A549 (cell line): ENCODE measurements around the gene TMEM61. TPM values are rescaled to one million over a fixed set of nuclear protein-coding genes. Genes with fewer than 3 reads are reported as not detected.
A peak's percentile ranks its signal among the peaks of the same experiment; 100 is the strongest.

Experiments used
- ATAC-seq, 2 experiments: fragments of 200-7000 bp in 1 of 2; fragments of >200 bp in 1 of 2; cut with Nextera tagmentation in 1 of 2; cut with Tn5 transposase in 1 of 2; 3 replicates each; pipeline versions ENCODE4 v1.8.0 to v1.9.1; 2018 to 2020; ENCODE audit warnings: mild to moderate bottlenecking in 1 of 2, moderate library complexity in 1 of 2
- CTCF ChIA-PET: fragments of 300-600 bp; sonication (Branson Sonifier 250); formaldehyde crosslinking; extraction: SDS; loops from one replicate; lab custom pipeline; 2021; ENCODE audit warnings: antibody characterized with exemption, inconsistent platforms; lab: Yijun Ruan, JAX
- POLR2A ChIA-PET: fragments of 350-600 bp; formaldehyde crosslinking; extraction: SDS; loops from one replicate; lab custom pipeline; 2021; ENCODE audit warnings: antibody characterized with exemption, inconsistent platforms; lab: Yijun Ruan, JAX
- DNase-seq, 2 experiments: peaks; one replicate each; pipeline versions ENCODE4 v3.0.0 to v3.0.0-alpha.2; 2011 to 2016; ENCODE audit warnings: low read depth in 1 of 2, low spot score in 1 of 2
- FAIRE-seq: peaks from 2 replicates; lab custom pipeline; 2011; peaks lifted over from hg19 to GRCh38; lab: Jason Lieb, UNC
- H3K27ac ChIP-seq, 2 experiments: fragments of >200 bp; sonication (Bioruptor Twin); formaldehyde crosslinking; 3 replicates each; pipeline ENCODE4 v1.5.1; 2016 to 2017
- H3K4me1 ChIP-seq: fragments of >200 bp; sonication (Bioruptor Twin); formaldehyde crosslinking; 3 replicates; pipeline ENCODE4 v1.6.1; 2016
- H3K4me2 ChIP-seq: fragments of >200 bp; sonication (Bioruptor Twin); formaldehyde crosslinking; 3 replicates; pipeline ENCODE4 v1.6.1; 2016
- H3K4me3 ChIP-seq: fragments of >200 bp; sonication (Bioruptor Twin); formaldehyde crosslinking; 3 replicates; pipeline ENCODE4 v1.5.1; 2016
- H3K9me3 ChIP-seq: fragments of >200 bp; sonication (Bioruptor Twin); formaldehyde crosslinking; 3 replicates; pipeline ENCODE4 v1.6.1; 2016
- CBX2 ChIP-seq: fragments of 200-600 bp; sonication (generic); IDR thresholded peaks from 2 replicates; pipeline ENCODE4 v1.6.1; 2016; ENCODE audit warnings: low read depth, mild to moderate bottlenecking, borderline replicate concordance
- CBX8 ChIP-seq: fragments of 200-600 bp; sonication (generic); IDR thresholded peaks from 2 replicates; pipeline ENCODE4 v1.6.1; 2016
- CEBPB ChIP-seq, 2 experiments: fragments of >200 bp in 1 of 2; sonication (Bioruptor Twin) in 1 of 2; formaldehyde crosslinking in 1 of 2; IDR thresholded peaks; 2 replicates each; pipeline ENCODE4 v1.6.1; 2012 to 2016
- EHMT2 ChIP-seq: fragments of 200-600 bp; sonication (generic); IDR thresholded peaks from 2 replicates; pipeline ENCODE4 v1.6.1; 2016; ENCODE audit warnings: antibody characterized with exemption, low read depth, mild to moderate bottlenecking, moderate library complexity
- ESRRA ChIP-seq: fragments of 150-350 bp; IDR thresholded peaks from 2 replicates; pipeline ENCODE4 v1.6.1; 2014; ENCODE audit warnings: mild to moderate bottlenecking, low read length, borderline replicate concordance
- FOXS1 ChIP-seq: fragments of 250-450 bp; sonication (Bioruptor Pico); IDR thresholded peaks from 2 replicates; pipeline ENCODE4 v1.5.0; 2020; ENCODE audit warnings: mild to moderate bottlenecking, moderate library complexity
- HDAC2 ChIP-seq: fragments of 200-600 bp; sonication (generic); IDR thresholded peaks from 2 replicates; pipeline ENCODE4 v1.6.1; 2016
- MAFK ChIP-seq: fragments of 450-650 bp; IDR thresholded peaks from 2 replicates; pipeline ENCODE4 v1.6.1; 2014; ENCODE audit not compliant: partially characterized antibody
- MYC ChIP-seq: IDR thresholded peaks from 2 replicates; pipeline ENCODE4 v1.6.1; 2012; ENCODE audit warnings: mild to moderate bottlenecking, inconsistent platforms, low read length, improper control_type of control experiment, borderline replicate concordance
- PHF8 ChIP-seq: fragments of 200-600 bp; sonication (generic); IDR thresholded peaks from 2 replicates; pipeline ENCODE4 v1.6.1; 2016; ENCODE audit warnings: low read depth, mild to moderate bottlenecking, antibody characterized with exemption, moderate library complexity, borderline replicate concordance
- POLR2A ChIP-seq: IDR thresholded peaks from 2 replicates; pipeline ENCODE4 v1.6.1; 2012; ENCODE audit warnings: mild to moderate bottlenecking, low read length
- RCOR1 ChIP-seq: fragments of 150-350 bp; IDR thresholded peaks from 2 replicates; pipeline ENCODE4 v1.6.1; 2014; ENCODE audit warnings: antibody characterized with exemption, low read length, low read depth
- RFX5 ChIP-seq: fragments of 450-650 bp; IDR thresholded peaks from 2 replicates; pipeline ENCODE4 v1.7.1; 2014; ENCODE audit warnings: antibody characterized with exemption, mild to moderate bottlenecking, moderate library complexity
- SMC3 ChIP-seq: fragments of >200 bp; sonication (Bioruptor Twin); formaldehyde crosslinking; IDR thresholded peaks from 3 replicates; pipeline ENCODE4 v1.6.1; 2018; ENCODE audit warnings: inconsistent platforms
- TFCP2L1 ChIP-seq: fragments of 250-450 bp; sonication (Bioruptor Pico); IDR thresholded peaks from 2 replicates; pipeline ENCODE4 v1.5.0; 2021; ENCODE audit warnings: mild to moderate bottlenecking
- TP53 ChIP-seq: fragments of 250-450 bp; sonication (Bioruptor Pico); IDR thresholded peaks from 2 replicates; pipeline ENCODE4 v1.5.0; 2021; ENCODE audit warnings: mild to moderate bottlenecking, moderate library complexity
- ZC3H11A ChIP-seq: fragments of 450-650 bp; IDR thresholded peaks from 2 replicates; pipeline ENCODE4 v1.6.1; 2014; ENCODE audit warnings: antibody characterized with exemption, mild to moderate bottlenecking
- WGBS: methylation state at CpG from one replicate; pipeline ENCODE4 v1.1.6; 2017; ENCODE audit errors: missing lambda C conversion rate; 5-methylcytosine and 5-hydroxymethylcytosine counted together
- polyA plus RNA-seq, 4 experiments: library from polyadenylated mRNA; depleted of rRNA in 3 of 4; stranded (reverse); fragments of >200 nt; fragmentation: RNase III in 1 of 4; extraction: RNeasy Plus Mini Kit Qiagen cat#74134 plus additional on column Dnase treatment in 1 of 4; gene quantifications; 2 replicates in 3 of 4; 3 replicates in 1 of 4; pipeline ENCODE4 v1.2.3, GENCODE V29; 2011 to 2017
- TF ChIP-seq, protein P1 (sequence below): fragments of 200-600 bp; sonication (generic); IDR thresholded peaks from 2 replicates; pipeline ENCODE4 v1.6.1; 2016; ENCODE audit warnings: antibody characterized with exemption, mild to moderate bottlenecking, moderate library complexity
- TF ChIP-seq, protein P2 (sequence below): fragments of 450-650 bp; IDR thresholded peaks from 2 replicates; pipeline ENCODE4 v1.6.1; 2014; ENCODE audit warnings: antibody characterized with exemption
- TF ChIP-seq, protein P3 (sequence below): fragments of 250-450 bp; sonication (Bioruptor Pico); IDR thresholded peaks from 2 replicates; pipeline ENCODE4 v1.5.0; 2020; ENCODE audit warnings: low read depth, mild to moderate bottlenecking, moderate library complexity
- TF ChIP-seq, protein P4 (sequence below): fragments of >200 bp; sonication (Bioruptor Twin); formaldehyde crosslinking; IDR thresholded peaks from 2 replicates; pipeline ENCODE4 v1.6.1; 2016
- TF ChIP-seq, protein P5 (sequence below): IDR thresholded peaks from 2 replicates; pipeline ENCODE4 v1.6.1; 2012
- TF ChIP-seq, protein P6 (sequence below): fragments of >200 bp; sonication (Bioruptor Twin); formaldehyde crosslinking; IDR thresholded peaks from 3 replicates; pipeline ENCODE4 v1.6.1; 2016
- TF ChIP-seq, protein P7 (sequence below): fragments of >200 bp; sonication (Bioruptor Twin); formaldehyde crosslinking; IDR thresholded peaks from 3 replicates; pipeline ENCODE4 v1.5.1; 2016
- TF ChIP-seq, protein P8 (sequence below): IDR thresholded peaks from 2 replicates; pipeline ENCODE4 v1.6.1; 2012; ENCODE audit warnings: low read depth, borderline replicate concordance

Gene TMEM61
- polyA plus RNA-seq, 2 of the 4 experiments (the other 2 are of a cell fraction) = 0.06 to 0.10 TPM

DNA sequence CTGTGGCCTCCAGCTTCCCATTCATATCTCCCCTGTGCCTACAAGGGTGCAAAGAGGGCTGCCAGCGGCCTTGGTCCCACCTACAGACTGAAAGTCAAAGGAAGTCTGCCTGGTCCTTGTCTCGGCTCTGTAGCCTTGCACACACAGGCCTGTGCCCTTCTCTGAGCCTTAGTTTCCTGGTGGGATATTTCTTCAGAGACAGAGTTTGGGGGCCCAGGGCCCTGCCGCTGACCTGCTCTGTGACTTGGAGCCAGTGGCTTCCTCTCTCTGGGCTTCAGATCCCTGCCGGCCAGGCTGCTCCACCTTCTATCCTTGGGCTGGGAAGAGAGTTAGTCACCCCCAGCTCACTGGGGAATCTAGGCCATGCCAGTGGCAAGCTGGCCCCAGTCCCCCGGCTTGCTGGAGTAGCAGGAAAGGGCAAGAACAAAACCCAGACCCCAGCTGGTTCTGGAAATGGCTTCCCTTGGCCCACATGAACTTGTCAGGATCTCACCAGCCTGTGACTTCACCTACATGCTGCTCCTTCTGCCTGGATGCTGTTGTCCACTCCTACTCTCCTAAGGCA lies 1.0 kb upstream of the TMEM61 start:
- no peaks in the 10 kb centered on the region for H3K9me3 ChIP-seq
- no peak overlapping the region for H3K4me3 ChIP-seq
- FAIRE-seq = no peak
- H3K4me2 ChIP-seq = no peak overlapping the region
- WGBS = 25% methylated on average over 4 of the region's 5 CpGs
- no peak for DNase-seq
- POLR2A ChIA-PET = no interaction called here
- TF ChIP-seq ESRRA (no peak), CBX2 (no peak), TFCP2L1 (CRISPR knock-in tag) (no peak), HDAC2 (no peak), ZC3H11A (no peak)
- TF ChIP-seq, protein P1, sequence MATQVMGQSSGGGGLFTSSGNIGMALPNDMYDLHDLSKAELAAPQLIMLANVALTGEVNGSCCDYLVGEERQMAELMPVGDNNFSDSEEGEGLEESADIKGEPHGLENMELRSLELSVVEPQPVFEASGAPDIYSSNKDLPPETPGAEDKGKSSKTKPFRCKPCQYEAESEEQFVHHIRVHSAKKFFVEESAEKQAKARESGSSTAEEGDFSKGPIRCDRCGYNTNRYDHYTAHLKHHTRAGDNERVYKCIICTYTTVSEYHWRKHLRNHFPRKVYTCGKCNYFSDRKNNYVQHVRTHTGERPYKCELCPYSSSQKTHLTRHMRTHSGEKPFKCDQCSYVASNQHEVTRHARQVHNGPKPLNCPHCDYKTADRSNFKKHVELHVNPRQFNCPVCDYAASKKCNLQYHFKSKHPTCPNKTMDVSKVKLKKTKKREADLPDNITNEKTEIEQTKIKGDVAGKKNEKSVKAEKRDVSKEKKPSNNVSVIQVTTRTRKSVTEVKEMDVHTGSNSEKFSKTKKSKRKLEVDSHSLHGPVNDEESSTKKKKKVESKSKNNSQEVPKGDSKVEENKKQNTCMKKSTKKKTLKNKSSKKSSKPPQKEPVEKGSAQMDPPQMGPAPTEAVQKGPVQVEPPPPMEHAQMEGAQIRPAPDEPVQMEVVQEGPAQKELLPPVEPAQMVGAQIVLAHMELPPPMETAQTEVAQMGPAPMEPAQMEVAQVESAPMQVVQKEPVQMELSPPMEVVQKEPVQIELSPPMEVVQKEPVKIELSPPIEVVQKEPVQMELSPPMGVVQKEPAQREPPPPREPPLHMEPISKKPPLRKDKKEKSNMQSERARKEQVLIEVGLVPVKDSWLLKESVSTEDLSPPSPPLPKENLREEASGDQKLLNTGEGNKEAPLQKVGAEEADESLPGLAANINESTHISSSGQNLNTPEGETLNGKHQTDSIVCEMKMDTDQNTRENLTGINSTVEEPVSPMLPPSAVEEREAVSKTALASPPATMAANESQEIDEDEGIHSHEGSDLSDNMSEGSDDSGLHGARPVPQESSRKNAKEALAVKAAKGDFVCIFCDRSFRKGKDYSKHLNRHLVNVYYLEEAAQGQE = no peak
- TF ChIP-seq, protein P2, sequence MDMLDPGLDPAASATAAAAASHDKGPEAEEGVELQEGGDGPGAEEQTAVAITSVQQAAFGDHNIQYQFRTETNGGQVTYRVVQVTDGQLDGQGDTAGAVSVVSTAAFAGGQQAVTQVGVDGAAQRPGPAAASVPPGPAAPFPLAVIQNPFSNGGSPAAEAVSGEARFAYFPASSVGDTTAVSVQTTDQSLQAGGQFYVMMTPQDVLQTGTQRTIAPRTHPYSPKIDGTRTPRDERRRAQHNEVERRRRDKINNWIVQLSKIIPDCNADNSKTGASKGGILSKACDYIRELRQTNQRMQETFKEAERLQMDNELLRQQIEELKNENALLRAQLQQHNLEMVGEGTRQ = no peak
- TF ChIP-seq, protein P3, sequence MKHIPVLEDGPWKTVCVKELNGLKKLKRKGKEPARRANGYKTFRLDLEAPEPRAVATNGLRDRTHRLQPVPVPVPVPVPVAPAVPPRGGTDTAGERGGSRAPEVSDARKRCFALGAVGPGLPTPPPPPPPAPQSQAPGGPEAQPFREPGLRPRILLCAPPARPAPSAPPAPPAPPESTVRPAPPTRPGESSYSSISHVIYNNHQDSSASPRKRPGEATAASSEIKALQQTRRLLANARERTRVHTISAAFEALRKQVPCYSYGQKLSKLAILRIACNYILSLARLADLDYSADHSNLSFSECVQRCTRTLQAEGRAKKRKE (CRISPR knock-in tag) = no peak
- TF ChIP-seq, all 56 proteins: peak for 0
- ATAC-seq = no peak
- CTCF ChIA-PET = interaction anchor here (1.1 to 3.8 kb wide), 5 partner anchors 10 to 34 kb away, joined by 3 to 19 read pairs (median 10); no protein-coding TSS in a partner anchor
- 0 out of 3 replicates have a peak, but pooled peaks cover 2% of the 10 kb centered on the region for H3K4me1 ChIP-seq
- no peak overlapping the region for H3K27ac ChIP-seq

DNA sequence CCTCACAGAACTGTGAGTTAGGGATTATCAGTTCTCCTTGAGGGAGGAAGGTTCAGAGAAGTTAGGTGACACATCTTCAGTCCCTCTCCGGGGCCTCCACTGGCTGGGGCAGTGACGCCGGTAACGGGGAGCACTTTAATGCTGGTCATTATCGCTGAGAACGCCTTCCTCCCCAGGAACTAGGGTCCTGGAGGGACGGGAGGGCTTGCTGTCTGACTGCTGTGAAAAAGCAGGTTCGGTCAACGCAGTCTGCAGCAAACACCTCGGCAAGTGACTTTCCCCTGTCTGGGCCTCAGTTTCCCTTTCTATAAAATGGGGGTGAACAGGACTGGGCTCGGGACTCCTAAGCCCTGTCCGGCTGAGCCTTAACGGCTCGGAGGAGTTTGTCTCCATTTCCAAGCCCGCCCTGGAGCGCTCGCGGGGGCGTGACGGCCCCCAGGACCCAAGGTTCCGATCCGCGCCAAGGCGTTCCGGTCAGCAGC lies 341 bp upstream of the TMEM61 start:
- TF ChIP-seq MAFK = no peak
- TF ChIP-seq, protein P4, sequence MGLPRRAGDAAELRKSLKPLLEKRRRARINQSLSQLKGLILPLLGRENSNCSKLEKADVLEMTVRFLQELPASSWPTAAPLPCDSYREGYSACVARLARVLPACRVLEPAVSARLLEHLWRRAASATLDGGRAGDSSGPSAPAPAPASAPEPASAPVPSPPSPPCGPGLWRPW = no peak
- TF ChIP-seq TFCP2L1 (CRISPR knock-in tag) = no peak
- TF ChIP-seq, protein P5, sequence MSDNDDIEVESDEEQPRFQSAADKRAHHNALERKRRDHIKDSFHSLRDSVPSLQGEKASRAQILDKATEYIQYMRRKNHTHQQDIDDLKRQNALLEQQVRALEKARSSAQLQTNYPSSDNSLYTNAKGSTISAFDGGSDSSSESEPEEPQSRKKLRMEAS = no peak
- no peak for TF ChIP-seq RFX5
- TF ChIP-seq CEBPB (IDR thresholded peaks at IDR 0.05) = no peak
- TF ChIP-seq CBX8 = no peak
- TF ChIP-seq EHMT2 = no peak
- no peak for TF ChIP-seq FOXS1
- TF ChIP-seq RCOR1 = no peak
- H3K4me1 ChIP-seq = 0 out of 3 replicates have a peak, but pooled peaks cover 2% of the 10 kb centered on the region
- FAIRE-seq (no peak), ATAC-seq (no peak), DNase-seq (no peak)
- H3K27ac ChIP-seq = peak overlapping the region; percentile 74 to 82; a peak in 5 of 6 replicates
- no peaks in the 10 kb centered on the region for H3K9me3 ChIP-seq
- peak overlapping the region; percentile 83 for H3K4me2 ChIP-seq
- POLR2A ChIA-PET = no interaction called here
- CTCF ChIA-PET = no interaction called here
- WGBS = 82% methylated on average over 13 of the region's 25 CpGs
- peak overlapping the region; percentile 57 for H3K4me3 ChIP-seq

DNA sequence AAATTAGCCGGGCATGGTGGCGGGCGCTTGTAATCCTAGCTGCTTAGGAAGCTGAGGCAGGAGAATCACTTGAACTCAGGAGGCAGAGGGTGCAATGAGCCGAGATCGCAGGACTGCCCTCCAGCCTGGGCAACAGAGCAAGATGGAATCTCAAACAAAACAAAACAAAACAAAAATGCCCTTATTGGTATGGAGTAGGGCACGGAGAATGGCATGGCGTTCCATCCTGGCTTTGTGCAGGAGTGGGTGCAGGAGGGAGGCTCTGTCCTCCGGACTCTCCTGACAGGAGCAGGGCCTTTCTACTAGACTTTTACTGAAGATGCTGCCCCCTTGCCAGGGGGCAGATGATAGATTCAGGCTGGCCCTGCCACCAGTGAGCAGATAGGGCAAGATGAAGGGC lies 1.0 kb downstream of the TMEM61 start:
- no peak for ATAC-seq
- ChIA-PET CTCF (no interaction called here), POLR2A (no interaction called here)
- 95% methylated on average over 7 of the region's 8 CpGs for WGBS
- H3K4me2 ChIP-seq = no peak overlapping the region
- 0 out of 3 replicates have a peak, but pooled peaks cover 2% of the 10 kb centered on the region for H3K4me1 ChIP-seq
- H3K4me3 ChIP-seq = no peak overlapping the region
- DNase-seq = no peak
- FAIRE-seq = no peak
- H3K27ac ChIP-seq = no peak overlapping the region
- no peaks in the 10 kb centered on the region for H3K9me3 ChIP-seq
- TF ChIP-seq ZC3H11A = no peak
- TF ChIP-seq TP53 (CRISPR knock-in tag) = no peak
- TF ChIP-seq SMC3 = no peak
- TF ChIP-seq PHF8 = no peak
- TF ChIP-seq, protein P6, sequence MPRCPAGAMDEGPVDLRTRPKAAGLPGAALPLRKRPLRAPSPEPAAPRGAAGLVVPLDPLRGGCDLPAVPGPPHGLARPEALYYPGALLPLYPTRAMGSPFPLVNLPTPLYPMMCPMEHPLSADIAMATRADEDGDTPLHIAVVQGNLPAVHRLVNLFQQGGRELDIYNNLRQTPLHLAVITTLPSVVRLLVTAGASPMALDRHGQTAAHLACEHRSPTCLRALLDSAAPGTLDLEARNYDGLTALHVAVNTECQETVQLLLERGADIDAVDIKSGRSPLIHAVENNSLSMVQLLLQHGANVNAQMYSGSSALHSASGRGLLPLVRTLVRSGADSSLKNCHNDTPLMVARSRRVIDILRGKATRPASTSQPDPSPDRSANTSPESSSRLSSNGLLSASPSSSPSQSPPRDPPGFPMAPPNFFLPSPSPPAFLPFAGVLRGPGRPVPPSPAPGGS = no peak
- TF ChIP-seq, protein P7, sequence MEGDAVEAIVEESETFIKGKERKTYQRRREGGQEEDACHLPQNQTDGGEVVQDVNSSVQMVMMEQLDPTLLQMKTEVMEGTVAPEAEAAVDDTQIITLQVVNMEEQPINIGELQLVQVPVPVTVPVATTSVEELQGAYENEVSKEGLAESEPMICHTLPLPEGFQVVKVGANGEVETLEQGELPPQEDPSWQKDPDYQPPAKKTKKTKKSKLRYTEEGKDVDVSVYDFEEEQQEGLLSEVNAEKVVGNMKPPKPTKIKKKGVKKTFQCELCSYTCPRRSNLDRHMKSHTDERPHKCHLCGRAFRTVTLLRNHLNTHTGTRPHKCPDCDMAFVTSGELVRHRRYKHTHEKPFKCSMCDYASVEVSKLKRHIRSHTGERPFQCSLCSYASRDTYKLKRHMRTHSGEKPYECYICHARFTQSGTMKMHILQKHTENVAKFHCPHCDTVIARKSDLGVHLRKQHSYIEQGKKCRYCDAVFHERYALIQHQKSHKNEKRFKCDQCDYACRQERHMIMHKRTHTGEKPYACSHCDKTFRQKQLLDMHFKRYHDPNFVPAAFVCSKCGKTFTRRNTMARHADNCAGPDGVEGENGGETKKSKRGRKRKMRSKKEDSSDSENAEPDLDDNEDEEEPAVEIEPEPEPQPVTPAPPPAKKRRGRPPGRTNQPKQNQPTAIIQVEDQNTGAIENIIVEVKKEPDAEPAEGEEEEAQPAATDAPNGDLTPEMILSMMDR = no peak
- TF ChIP-seq POLR2A = no peak
- no peak for TF ChIP-seq MYC
- TF ChIP-seq, protein P8, sequence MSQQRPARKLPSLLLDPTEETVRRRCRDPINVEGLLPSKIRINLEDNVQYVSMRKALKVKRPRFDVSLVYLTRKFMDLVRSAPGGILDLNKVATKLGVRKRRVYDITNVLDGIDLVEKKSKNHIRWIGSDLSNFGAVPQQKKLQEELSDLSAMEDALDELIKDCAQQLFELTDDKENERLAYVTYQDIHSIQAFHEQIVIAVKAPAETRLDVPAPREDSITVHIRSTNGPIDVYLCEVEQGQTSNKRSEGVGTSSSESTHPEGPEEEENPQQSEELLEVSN = no peak
- TF ChIP-seq RCOR1 = no peak
